AG04449 (cell line): ENCODE data around the gene JAM2.

Experiments used
- CTCF ChIA-PET: fragments of 350-600 bp; formaldehyde crosslinking; extraction: SDS; loops from one replicate; lab custom pipeline; 2021; ENCODE audit warnings: antibody characterized with exemption; lab: Yijun Ruan, JAX
- POLR2A ChIA-PET: fragments of 400-600, 350-600 bp; formaldehyde crosslinking; extraction: SDS; loops from one replicate; lab custom pipeline; 2020; ENCODE audit warnings: antibody characterized with exemption, inconsistent platforms; lab: Yijun Ruan, JAX
- DNase-seq: peaks from one replicate; pipeline ENCODE4 v3.0.0-alpha.2; 2010; ENCODE audit warnings: low read depth, low spot score
- H3K4me3 ChIP-seq: 2 replicates; pipeline ENCODE4 v1.5.1; 2011; ENCODE audit warnings: low read depth, mild to moderate bottlenecking, control low read depth, low read length
- CTCF ChIP-seq: IDR thresholded peaks from one replicate; pipeline ENCODE4 v1.5.1; 2011; ENCODE audit warnings: mild to moderate bottlenecking, moderate library complexity, low read length, control low read depth, inconsistent platforms; ENCODE audit not compliant: insufficient read depth; ENCODE audit errors: missing control alignments

Gene JAM2

GRCh38 chr21:25640943-25641292 is 1.9 kb downstream of the JAM2 start:
- 0 out of 2 replicates have a peak overlapping the region, but pooled peaks have one; percentile 12 for H3K4me3 ChIP-seq
- no peak for DNase-seq
- ChIA-PET POLR2A (no interaction called here), CTCF (interaction anchor here (1.1 kb wide), 1 partner anchor 33 kb away, joined by 3 read pairs; no protein-coding TSS in a partner anchor)
- TF ChIP-seq CTCF: no peak

- no peak for TF ChIP-seq CTCF
- H3K4me3 ChIP-seq: no peak overlapping the region
- POLR2A ChIA-PET: no interaction called here
- CTCF ChIA-PET: interaction anchor here (0.9 to 1.3 kb wide), 2 partner anchors 8 to 35 kb away, joined by 3 to 6 read pairs; no protein-coding TSS in a partner anchor
- DNase-seq: no peak
Observed at GRCh38 chr21:25643486-25643885, 4.4 kb downstream of the JAM2 start.

- no peak overlapping the region for H3K4me3 ChIP-seq
- no peak for TF ChIP-seq CTCF
- DNase-seq: no peak
- CTCF ChIA-PET: no interaction called here
- POLR2A ChIA-PET: no interaction called here
Observed at GRCh38 chr21:25646474-25646873, 7.4 kb downstream of the JAM2 start.

GRCh38 chr21:25647647-25648046 is 8.6 kb downstream of the JAM2 start:
- DNase-seq: no peak
- H3K4me3 ChIP-seq: no peak overlapping the region
- TF ChIP-seq CTCF: no peak
- ChIA-PET CTCF (no interaction called here), POLR2A (no interaction called here)

- ChIA-PET CTCF (interaction anchor here (2.0 kb wide), 1 partner anchor 40 kb away, joined by 7 read pairs; no protein-coding TSS in a partner anchor), POLR2A (no interaction called here)
- no peak for TF ChIP-seq CTCF
- no peak overlapping the region for H3K4me3 ChIP-seq
- DNase-seq: no peak
Observed at GRCh38 chr21:25649146-25649545, 10.1 kb downstream of the JAM2 start.

- TF ChIP-seq CTCF: no peak
- CTCF ChIA-PET: no interaction called here
- POLR2A ChIA-PET: no interaction called here
- DNase-seq: no peak
- H3K4me3 ChIP-seq: no peak overlapping the region
Observed at GRCh38 chr21:25656412-25656811, 17.4 kb downstream of the JAM2 start.
